ENCODE measurements around the gene WAS. TPM values are rescaled to one million over a fixed set of nuclear protein-coding genes. Genes with fewer than 3 reads are reported as not detected.

Gene WAS
- polyA plus RNA-seq, 1 donor from 2014 or later: 1.0 TPM

GRCh38 chrX:48711162-48711928 lies 27.7 kb downstream of the WAS start:
- no peaks in the 10 kb centered on the region for H3K79me2 ChIP-seq (replicated peaks; ENCODE audit: insufficient read depth, low read length)
- H4K20me1 ChIP-seq (ENCODE audit: insufficient read depth): no peaks in the 10 kb centered on the region
- H3K4me3 ChIP-seq (ENCODE audit: low read length): no peak overlapping the region
- H3K27me3 ChIP-seq (ENCODE audit: insufficient read depth, low read depth, low read length): no peaks in the 10 kb centered on the region
- no peaks in the 10 kb centered on the region for H3K36me3 ChIP-seq (ENCODE audit: insufficient read depth, low read length)
- no peak overlapping the region for H3K9ac ChIP-seq (ENCODE audit: low read length)
- no peaks in the 10 kb centered on the region for H3K9me2 ChIP-seq (ENCODE audit: insufficient read depth, low read length)
- no peak overlapping the region for H2AFZ ChIP-seq (ENCODE audit: low read depth, low read length)
- no peak overlapping the region for H3K27ac ChIP-seq (ENCODE audit: low read length)
- no peak overlapping the region for H3K4me2 ChIP-seq (ENCODE audit: low read length)
- TF ChIP-seq TAF1 (IDR thresholded peaks at IDR 0.05; ENCODE audit: low read depth) (no peak), SMC3 (conservative IDR thresholded peaks at IDR 0.05; ENCODE audit: poor library complexity) (no peak), POLR2AphosphoS5 (IDR thresholded peaks at IDR 0.05) (no peak), EZH2 (IDR thresholded peaks at IDR 0.05; ENCODE audit: borderline replicate concordance, insufficient read depth, low read length, poor library complexity, severe bottlenecking) (no peak), EP300 (conservative IDR thresholded peaks at IDR 0.05; ENCODE audit: poor library complexity, severe bottlenecking) (no peak), MXI1 (conservative IDR thresholded peaks at IDR 0.05; ENCODE audit: poor library complexity, severe bottlenecking) (no peak), RAD21 (conservative IDR thresholded peaks at IDR 0.05) (no peak)
- TF ChIP-seq, protein P1, sequence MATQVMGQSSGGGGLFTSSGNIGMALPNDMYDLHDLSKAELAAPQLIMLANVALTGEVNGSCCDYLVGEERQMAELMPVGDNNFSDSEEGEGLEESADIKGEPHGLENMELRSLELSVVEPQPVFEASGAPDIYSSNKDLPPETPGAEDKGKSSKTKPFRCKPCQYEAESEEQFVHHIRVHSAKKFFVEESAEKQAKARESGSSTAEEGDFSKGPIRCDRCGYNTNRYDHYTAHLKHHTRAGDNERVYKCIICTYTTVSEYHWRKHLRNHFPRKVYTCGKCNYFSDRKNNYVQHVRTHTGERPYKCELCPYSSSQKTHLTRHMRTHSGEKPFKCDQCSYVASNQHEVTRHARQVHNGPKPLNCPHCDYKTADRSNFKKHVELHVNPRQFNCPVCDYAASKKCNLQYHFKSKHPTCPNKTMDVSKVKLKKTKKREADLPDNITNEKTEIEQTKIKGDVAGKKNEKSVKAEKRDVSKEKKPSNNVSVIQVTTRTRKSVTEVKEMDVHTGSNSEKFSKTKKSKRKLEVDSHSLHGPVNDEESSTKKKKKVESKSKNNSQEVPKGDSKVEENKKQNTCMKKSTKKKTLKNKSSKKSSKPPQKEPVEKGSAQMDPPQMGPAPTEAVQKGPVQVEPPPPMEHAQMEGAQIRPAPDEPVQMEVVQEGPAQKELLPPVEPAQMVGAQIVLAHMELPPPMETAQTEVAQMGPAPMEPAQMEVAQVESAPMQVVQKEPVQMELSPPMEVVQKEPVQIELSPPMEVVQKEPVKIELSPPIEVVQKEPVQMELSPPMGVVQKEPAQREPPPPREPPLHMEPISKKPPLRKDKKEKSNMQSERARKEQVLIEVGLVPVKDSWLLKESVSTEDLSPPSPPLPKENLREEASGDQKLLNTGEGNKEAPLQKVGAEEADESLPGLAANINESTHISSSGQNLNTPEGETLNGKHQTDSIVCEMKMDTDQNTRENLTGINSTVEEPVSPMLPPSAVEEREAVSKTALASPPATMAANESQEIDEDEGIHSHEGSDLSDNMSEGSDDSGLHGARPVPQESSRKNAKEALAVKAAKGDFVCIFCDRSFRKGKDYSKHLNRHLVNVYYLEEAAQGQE (IDR thresholded peaks at IDR 0.05; ENCODE audit: borderline replicate concordance): no peak
- TF ChIP-seq, protein P2, sequence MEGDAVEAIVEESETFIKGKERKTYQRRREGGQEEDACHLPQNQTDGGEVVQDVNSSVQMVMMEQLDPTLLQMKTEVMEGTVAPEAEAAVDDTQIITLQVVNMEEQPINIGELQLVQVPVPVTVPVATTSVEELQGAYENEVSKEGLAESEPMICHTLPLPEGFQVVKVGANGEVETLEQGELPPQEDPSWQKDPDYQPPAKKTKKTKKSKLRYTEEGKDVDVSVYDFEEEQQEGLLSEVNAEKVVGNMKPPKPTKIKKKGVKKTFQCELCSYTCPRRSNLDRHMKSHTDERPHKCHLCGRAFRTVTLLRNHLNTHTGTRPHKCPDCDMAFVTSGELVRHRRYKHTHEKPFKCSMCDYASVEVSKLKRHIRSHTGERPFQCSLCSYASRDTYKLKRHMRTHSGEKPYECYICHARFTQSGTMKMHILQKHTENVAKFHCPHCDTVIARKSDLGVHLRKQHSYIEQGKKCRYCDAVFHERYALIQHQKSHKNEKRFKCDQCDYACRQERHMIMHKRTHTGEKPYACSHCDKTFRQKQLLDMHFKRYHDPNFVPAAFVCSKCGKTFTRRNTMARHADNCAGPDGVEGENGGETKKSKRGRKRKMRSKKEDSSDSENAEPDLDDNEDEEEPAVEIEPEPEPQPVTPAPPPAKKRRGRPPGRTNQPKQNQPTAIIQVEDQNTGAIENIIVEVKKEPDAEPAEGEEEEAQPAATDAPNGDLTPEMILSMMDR (IDR thresholded peaks at IDR 0.05; ENCODE audit: poor library complexity, severe bottlenecking): no peak
- no peaks in the 10 kb centered on the region for H3F3A ChIP-seq (ENCODE audit: insufficient read depth, low read length, poor library complexity, severe bottlenecking)
- no peaks in the 10 kb centered on the region for H3K9me3 ChIP-seq (ENCODE audit: low read length)

GRCh38 chrX:48711929-48712505 lies 28.4 kb downstream of the WAS start:
- Histone ChIP-seq H3K9me2 (ENCODE audit: insufficient read depth, low read length) (no peaks in the 10 kb centered on the region), H3K9me3 (ENCODE audit: low read length) (no peaks in the 10 kb centered on the region), H3K27me3 (ENCODE audit: insufficient read depth, low read depth, low read length) (no peaks in the 10 kb centered on the region), H3K9ac (ENCODE audit: low read length) (no peak overlapping the region), H3K27ac (ENCODE audit: low read length) (no peak overlapping the region), H3K79me2 (replicated peaks; ENCODE audit: insufficient read depth, low read length) (no peaks in the 10 kb centered on the region), H3K4me3 (ENCODE audit: low read length) (no peak overlapping the region), H3F3A (ENCODE audit: insufficient read depth, low read length, poor library complexity, severe bottlenecking) (no peaks in the 10 kb centered on the region), H3K36me3 (ENCODE audit: insufficient read depth, low read length) (no peaks in the 10 kb centered on the region), H4K20me1 (ENCODE audit: insufficient read depth) (no peaks in the 10 kb centered on the region), H2AFZ (ENCODE audit: low read depth, low read length) (no peak overlapping the region), H3K4me2 (ENCODE audit: low read length) (no peak overlapping the region)
- TF ChIP-seq RAD21 (conservative IDR thresholded peaks at IDR 0.05) (no peak), POLR2AphosphoS5 (IDR thresholded peaks at IDR 0.05) (no peak)

Measured in neural cell (in vitro differentiated cells).